ENCODE measurements around the gene OTOA. TPM values are rescaled to one million over a fixed set of nuclear protein-coding genes. Genes with fewer than 3 reads are reported as not detected.

Gene OTOA
- total and polyA plus RNA-seq, 2 of the 13 experiments (the other 11 are each of a cell fraction or from before 2014, with no cell fraction given) = 0.05 to 0.15 TPM

DNA sequence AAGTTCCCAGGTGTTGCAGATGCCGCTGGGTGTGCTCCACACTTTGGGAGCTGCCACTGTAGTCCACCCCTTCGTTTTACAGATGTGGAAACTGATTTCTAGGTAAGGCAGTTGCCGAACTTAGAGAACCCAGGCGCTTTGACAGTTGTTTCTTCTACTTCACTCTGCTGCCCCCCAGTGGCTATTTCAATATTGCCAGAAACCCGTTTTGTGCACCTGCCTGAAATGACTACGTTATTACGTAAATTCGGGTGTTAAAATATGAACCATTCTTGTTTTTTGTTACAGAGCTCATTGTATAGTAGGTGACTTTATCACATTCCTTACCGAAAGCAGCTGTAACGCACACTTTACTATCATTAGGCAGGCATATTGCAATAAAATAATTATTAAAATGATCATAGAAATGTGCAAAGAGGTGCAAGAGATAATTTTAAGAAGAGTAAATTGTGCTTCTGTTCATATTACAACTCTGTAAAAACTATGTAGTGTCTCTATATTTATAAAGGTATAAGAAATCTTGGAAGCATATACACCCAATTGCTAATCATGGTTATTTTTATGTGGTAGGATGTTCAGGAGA lies 44.9 kb downstream of the OTOA start (continued):
- TF ChIP-seq ARID2 (CRISPR knock-in tag; IDR thresholded peaks at IDR 0.05; ENCODE audit: borderline replicate concordance) = peak; percentile 34; the same call in 1 of the 2 replicates
- TF ChIP-seq, protein P1, sequence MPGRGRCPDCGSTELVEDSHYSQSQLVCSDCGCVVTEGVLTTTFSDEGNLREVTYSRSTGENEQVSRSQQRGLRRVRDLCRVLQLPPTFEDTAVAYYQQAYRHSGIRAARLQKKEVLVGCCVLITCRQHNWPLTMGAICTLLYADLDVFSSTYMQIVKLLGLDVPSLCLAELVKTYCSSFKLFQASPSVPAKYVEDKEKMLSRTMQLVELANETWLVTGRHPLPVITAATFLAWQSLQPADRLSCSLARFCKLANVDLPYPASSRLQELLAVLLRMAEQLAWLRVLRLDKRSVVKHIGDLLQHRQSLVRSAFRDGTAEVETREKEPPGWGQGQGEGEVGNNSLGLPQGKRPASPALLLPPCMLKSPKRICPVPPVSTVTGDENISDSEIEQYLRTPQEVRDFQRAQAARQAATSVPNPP (CRISPR knock-in tag; IDR thresholded peaks at IDR 0.05) = 0 out of 2 replicates have a peak, but pooled peaks have one; percentile 20
- TF ChIP-seq ZNF205 (CRISPR knock-in tag; IDR thresholded peaks at IDR 0.05) = 0 out of 2 replicates have a peak, but pooled peaks have one; percentile 39
- TF ChIP-seq HNRNPLL (IDR thresholded peaks at IDR 0.05; ENCODE audit: low read depth, low read length, poor library complexity, severe bottlenecking) = no peak
- no peak for TF ChIP-seq TOE1 (CRISPR knock-in tag; IDR thresholded peaks at IDR 0.05)
- TF ChIP-seq, protein P2, sequence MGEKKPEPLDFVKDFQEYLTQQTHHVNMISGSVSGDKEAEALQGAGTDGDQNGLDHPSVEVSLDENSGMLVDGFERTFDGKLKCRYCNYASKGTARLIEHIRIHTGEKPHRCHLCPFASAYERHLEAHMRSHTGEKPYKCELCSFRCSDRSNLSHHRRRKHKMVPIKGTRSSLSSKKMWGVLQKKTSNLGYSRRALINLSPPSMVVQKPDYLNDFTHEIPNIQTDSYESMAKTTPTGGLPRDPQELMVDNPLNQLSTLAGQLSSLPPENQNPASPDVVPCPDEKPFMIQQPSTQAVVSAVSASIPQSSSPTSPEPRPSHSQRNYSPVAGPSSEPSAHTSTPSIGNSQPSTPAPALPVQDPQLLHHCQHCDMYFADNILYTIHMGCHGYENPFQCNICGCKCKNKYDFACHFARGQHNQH (CRISPR knock-in tag; IDR thresholded peaks at IDR 0.05) = 0 out of 2 replicates have a peak, but pooled peaks have one; percentile 31
- TF ChIP-seq HDAC2 (CRISPR knock-in tag; IDR thresholded peaks at IDR 0.05) = no peak
- 0 out of 2 replicates have a peak, but pooled peaks have one; percentile 34 for TF ChIP-seq MXD4 (CRISPR knock-in tag; IDR thresholded peaks at IDR 0.05)
- TF ChIP-seq SMAD3 (CRISPR knock-in tag; IDR thresholded peaks at IDR 0.05) = 0 out of 2 replicates have a peak, but pooled peaks have one; percentile 36
- TF ChIP-seq XRCC5 (optimal IDR thresholded peaks at IDR 0.05; ENCODE audit: low read length) = peak; percentile 29
- 0 out of 2 replicates have a peak, but pooled peaks have one; percentile 29 for TF ChIP-seq YEATS2 (CRISPR knock-in tag; IDR thresholded peaks at IDR 0.05; ENCODE audit: borderline replicate concordance)
- TF ChIP-seq MIER2 (CRISPR knock-in tag; IDR thresholded peaks at IDR 0.05) = peak; percentile 70
- TF ChIP-seq DRAP1 (CRISPR knock-in tag; IDR thresholded peaks at IDR 0.05) = peak; percentile 35; the same call in 1 of the 2 replicates
- TF ChIP-seq MYNN (CRISPR knock-in tag; IDR thresholded peaks at IDR 0.05; ENCODE audit: low read depth) = 0 out of 2 replicates have a peak, but pooled peaks have one; percentile 68
- peak; percentile 89; the same call in 1 of the 2 replicates for TF ChIP-seq SP140L (CRISPR knock-in tag; IDR thresholded peaks at IDR 0.05; ENCODE audit: borderline replicate concordance)
- TF ChIP-seq NCOA2 (CRISPR knock-in tag; IDR thresholded peaks at IDR 0.05) = no peak
- peak; percentile 84 for TF ChIP-seq RAD21 (CRISPR knock-in tag; IDR thresholded peaks at IDR 0.05)
- peak; percentile 92 for TF ChIP-seq SMC3 (IDR thresholded peaks at IDR 0.05; ENCODE audit: low read length)
- 0 out of 2 replicates have a peak, but pooled peaks have one; percentile 16 for TF ChIP-seq PPARG (CRISPR knock-in tag; conservative IDR thresholded peaks at IDR 0.05)
- TF ChIP-seq CREBL2 (CRISPR knock-in tag; IDR thresholded peaks at IDR 0.05; ENCODE audit: borderline replicate concordance) = no peak
- 0 out of 2 replicates have a peak, but pooled peaks have one; percentile 13 for TF ChIP-seq BCL6 (CRISPR knock-in tag; IDR thresholded peaks at IDR 0.05)
- TF ChIP-seq, protein P3, sequence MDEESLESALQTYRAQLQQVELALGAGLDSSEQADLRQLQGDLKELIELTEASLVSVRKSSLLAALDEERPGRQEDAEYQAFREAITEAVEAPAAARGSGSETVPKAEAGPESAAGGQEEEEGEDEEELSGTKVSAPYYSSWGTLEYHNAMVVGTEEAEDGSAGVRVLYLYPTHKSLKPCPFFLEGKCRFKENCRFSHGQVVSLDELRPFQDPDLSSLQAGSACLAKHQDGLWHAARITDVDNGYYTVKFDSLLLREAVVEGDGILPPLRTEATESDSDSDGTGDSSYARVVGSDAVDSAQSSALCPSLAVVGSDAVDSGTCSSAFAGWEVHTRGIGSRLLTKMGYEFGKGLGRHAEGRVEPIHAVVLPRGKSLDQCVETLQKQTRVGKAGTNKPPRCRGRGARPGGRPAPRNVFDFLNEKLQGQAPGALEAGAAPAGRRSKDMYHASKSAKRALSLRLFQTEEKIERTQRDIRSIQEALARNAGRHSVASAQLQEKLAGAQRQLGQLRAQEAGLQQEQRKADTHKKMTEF (CRISPR knock-in tag; IDR thresholded peaks at IDR 0.05) = 0 out of 2 replicates have a peak, but pooled peaks have one; percentile 32
- TF ChIP-seq ZNF605 (CRISPR knock-in tag; IDR thresholded peaks at IDR 0.05) = 0 out of 2 replicates have a peak, but pooled peaks have one; percentile 27
- peak in 1 of 2 experiments; percentile 67; a peak in 1 of 4 replicates for TF ChIP-seq HMGXB4 (CRISPR knock-in tag; IDR thresholded peaks at IDR 0.05; ENCODE audit: borderline replicate concordance in 1 of 2, low read depth in 1 of 2)
